Posterior cingulate gyrus (tissue), 11 donors: ENCODE measurements around the gene STAC2.
"Not testable (repeated sequence)": the region's sequence is repeated elsewhere in the genome, so short reads cannot be mapped to it uniquely, and the experiment has no call there.

ENCODE experiments used
- DNase-seq, 10 donors: peaks; one replicate each; pipeline versions ENCODE4 v3.0.0 to v3.0.0-alpha.2; 2020 to 2021; ENCODE audit warnings: mixed read lengths in 3 of 10
- intact Hi-C: fragments of 100-400 bp; cut with DNase I; formaldehyde crosslinking; loops from one replicate; pipeline ENCODE4 v1.15.1; 2023

Gene STAC2

DNA sequence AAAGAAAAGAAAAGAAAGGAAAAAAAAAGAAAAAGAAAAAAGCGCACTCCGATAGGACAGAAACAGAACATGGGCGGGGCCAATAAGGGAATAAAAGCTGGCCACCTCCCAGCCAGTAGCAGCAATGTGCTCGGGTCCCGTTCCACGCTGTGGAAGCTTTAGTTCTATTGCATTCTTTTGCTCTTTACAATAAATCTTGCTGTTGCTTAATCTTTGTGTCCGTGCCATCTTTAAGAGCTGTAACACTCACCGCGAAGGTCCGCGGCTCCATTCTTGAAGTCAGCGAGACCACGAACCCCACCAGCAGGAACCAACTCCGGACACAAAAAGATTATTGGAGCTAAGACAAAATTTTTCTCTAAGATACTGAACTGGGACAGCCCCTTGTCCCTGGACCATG is 56.6 kb downstream of the STAC2 start:
- no peak for DNase-seq
- intact Hi-C loops: no loop called here

DNA sequence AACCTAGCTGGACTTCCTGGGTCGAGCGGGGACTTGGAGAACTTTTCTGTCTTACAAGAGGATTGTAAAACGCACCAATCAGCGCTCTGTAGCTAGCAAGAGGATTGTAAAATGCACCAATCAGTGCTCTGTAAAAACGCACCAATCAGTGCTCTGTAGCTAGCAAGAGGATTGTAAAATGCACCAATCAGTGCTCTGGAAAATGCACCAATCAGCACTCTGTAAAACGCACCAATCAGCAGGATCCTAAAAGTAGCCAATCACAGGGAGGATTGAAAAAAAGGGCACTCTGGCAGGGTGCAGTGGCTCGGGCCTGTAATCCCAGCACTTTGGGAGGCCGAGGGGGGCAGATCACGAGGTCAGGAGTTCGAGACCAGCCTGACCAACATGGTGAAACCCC is 57.2 kb downstream of the STAC2 start:
- intact Hi-C loops, DNase-seq: not testable (repeated sequence)

DNA sequence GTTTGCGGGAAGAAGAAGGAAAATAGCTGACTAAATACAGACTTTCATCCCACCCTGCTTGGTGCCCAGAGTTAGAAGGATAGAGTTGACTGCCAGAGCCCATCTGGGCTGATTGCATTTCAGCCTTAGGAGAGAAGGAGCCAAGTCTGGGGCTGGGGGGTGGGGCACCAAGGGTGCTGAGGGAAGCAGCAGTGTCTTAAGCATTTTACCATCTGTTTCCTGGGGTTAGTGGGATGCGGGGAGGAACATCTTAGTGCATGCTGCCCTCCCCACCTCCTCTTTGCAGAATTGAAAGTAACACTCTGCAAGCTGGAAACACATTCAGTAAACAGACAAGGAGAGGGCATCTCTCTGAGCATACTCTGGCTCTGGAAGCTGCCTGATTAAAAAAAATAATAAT is 58.3 kb downstream of the STAC2 start:
- no peak for DNase-seq
- intact Hi-C loops: no loop called here

DNA sequence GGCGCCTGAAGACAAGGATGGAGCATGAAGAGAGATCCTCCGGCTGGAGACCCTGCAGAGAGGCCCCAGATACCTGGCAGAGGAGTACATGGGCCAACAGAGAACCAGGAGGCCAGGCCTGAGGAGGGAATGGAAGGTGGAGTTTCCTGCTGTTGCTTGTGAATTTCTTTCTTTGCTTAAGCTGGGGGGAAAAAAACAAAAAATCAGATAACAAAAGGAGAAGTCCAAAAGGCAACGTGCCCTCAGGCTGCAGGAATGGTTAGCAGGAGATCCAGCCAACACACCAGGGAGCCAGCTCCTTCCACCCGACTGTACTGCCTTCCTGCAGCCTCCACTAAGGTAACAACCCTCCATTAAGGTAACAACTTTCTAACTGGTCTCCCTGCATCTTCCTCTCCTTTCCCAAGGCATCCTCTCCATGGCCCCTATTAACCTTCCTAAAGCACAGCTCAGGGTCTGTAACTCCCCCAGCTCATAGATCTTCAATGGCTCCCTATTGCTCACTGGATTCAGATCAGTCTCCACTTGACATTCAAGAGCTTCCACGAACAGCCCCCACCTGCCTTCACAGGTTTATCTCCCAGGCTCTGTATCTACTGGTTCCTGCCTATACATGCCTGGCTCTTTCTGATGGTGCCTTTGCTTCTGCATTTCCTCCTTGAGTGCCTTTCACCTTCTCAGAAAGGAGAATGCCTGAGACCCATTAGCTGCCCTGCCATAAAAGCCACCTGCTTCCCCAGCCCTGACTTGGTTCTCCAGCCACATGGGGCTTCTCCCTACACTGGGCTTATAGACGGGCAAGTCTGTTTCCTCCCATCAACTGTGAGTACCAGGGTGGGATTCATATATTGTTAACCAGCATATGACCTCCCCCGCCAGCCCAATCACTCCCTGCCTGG is 59.1 kb downstream of the STAC2 start:
- DNase-seq: no peak
- intact Hi-C loops: no loop called here

DNA sequence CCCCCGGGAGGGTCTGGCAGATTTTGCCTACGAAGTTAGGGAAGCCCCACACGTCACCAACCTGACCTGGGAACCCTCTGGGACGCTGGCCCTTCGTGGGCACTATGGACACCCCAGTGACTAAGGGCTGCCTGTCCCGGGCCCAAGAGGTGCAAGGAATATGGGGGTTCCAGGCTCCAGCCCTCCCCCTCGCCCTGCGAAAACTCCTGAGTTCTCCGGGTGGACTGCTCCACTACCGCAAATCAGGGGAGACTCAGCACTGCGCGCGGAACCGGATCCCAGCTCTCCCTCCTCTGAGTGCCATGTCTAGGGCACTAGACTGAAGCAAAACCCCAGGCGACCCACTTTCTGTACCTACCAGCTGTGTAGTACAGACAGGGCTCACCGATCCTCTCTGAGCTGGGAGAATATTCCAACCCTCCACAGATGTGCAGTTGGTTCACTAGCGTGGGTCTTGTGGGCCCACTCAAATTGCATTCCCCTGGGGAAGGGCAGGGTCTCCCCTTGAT is 59.9 kb downstream of the STAC2 start, which contains the start of gene ARL5C:
TSS of gene ARL5C (minus strand) at position 321 of the 509 bp plus-strand sequence. CDS start 401 bp downstream, outside the sequence.
- intact Hi-C loops: no loop called here
- no peak for DNase-seq

DNA sequence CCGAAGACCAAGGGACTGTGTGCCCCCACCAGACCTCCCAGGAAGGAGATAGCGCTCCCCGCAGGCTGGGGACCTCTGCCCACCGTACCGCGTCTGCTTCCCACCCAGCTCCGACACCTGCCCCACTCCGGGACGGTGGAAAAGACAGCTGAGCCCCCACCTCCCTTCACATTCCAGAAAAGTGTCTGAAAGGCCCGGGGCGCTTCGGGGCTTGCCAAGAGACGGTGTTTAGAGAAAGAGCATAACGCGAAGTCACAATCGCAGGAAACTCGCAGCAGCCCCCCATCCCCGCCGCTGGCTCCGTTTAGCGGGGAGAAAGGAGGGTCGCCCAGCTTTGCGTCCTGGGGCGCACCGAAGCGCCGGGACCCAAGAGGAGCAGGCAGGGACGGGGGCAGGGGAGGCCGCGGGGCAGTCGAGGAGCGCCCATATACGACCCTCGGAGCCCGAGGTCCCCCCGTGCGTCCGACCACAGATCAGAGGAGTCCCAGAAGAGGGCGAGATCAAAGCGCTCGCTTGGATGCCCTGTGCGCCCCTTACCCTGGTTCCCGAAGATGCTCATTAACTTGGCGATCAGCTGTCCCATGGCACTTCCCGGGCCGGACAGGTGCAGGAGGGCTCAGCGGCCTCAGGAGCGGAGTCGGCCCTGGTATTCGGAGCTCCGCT is 60.4 kb downstream of the STAC2 start:
- intact Hi-C loops: no loop called here
- DNase-seq: no peak

DNA sequence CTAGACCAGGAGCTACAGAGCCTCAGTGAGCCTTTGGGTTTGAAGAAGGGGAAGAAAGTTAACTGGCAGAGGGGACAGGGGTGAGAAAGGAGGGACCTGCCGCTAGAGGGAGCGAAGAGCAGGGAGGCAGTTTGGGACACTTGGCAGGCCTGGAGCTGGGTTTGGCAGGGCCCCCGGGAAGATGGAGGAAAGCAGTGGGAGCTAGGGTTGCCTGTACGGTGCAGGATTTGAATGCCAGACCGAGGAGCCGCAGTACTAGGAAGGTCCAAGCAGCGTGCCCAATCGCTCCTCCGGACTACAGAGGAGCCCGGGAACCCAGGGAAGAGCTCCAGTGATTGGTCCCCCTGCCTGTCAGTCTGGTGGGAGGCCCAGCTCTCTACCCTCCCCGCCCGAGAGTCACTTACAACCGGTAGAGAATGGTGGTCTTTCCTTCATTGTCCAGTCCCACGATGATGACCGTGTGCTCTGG is 61.0 kb downstream of the STAC2 start:
- peak; percentile 47 to 95 (median 71) for DNase-seq
- intact Hi-C loops: no loop called here

DNA sequence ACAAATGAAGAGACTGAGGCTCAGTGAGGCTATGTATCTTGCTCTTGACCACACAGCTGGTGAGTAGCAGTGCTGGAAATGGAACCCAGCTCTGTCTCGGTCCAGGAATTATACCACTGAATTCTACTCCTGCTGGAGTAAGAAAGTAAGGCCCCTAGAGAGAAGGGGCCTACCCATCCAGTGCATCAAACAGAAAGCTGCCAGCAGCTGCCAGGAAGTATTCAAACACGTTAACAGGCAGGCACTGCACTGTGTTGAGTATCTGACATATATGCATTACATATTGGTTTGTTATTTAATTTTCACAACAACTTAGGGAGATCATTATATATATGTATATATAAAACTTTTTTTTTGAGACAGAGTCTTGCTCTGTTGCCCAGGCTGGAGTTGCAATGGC is 63.8 kb downstream of the STAC2 start:
- intact Hi-C loops: no loop called here
- no peak for DNase-seq
